Heart left ventricle (tissue), 16 donors: ENCODE results near the gene SETDB2. TPM values are rescaled to one million over a fixed set of nuclear protein-coding genes. Genes with fewer than 3 reads are reported as not detected.

Source experiments
- ATAC-seq, 4 donors: fragments of 200-7000 bp; cut with Tn5 transposase; one replicate each; pipeline ENCODE4 v1.9.1; 2020 to 2022; ENCODE audit warnings: moderate library complexity in 4 of 4, mild to moderate bottlenecking in 3 of 4, moderate number of reproducible peaks in 1 of 4
- DNase-seq, 5 donors: peaks; one replicate each; pipeline ENCODE4 v3.0.0-alpha.2; 2020
- H3K27ac ChIP-seq, 12 donors: fragments of 200-600 bp; sonication (generic) in 4 of 12; one replicate each; pipeline versions ENCODE4 v1.5.0 to v1.8.0; 2016 to 2022; ENCODE audit warnings: mild to moderate bottlenecking in 2 of 12
- H3K27me3 ChIP-seq, 9 donors: fragments of 200-600 bp; sonication (generic) in 2 of 9; one replicate each; pipeline versions ENCODE4 v1.5.1 to v1.8.0; 2016 to 2022; ENCODE audit warnings: mild to moderate bottlenecking in 3 of 9
- H3K36me3 ChIP-seq, 9 donors: fragments of 200-600 bp; sonication (generic) in 2 of 9; one replicate each; pipeline versions ENCODE4 v1.5.0 to v1.8.0; 2018 to 2022; ENCODE audit warnings: mild to moderate bottlenecking in 2 of 9
- H3K4me1 ChIP-seq, 12 donors: fragments of 200-600 bp; sonication (generic) in 4 of 12; one replicate each; pipeline versions ENCODE4 v1.5.0 to v1.8.0; 2016 to 2022; ENCODE audit warnings: mild to moderate bottlenecking in 3 of 12
- H3K4me3 ChIP-seq, 12 donors: fragments of 200-600 bp; sonication (generic) in 4 of 12; one replicate each; pipeline versions ENCODE4 v1.5.0 to v1.8.0; 2017 to 2022; ENCODE audit warnings: mild to moderate bottlenecking in 9 of 12, moderate library complexity in 4 of 12
- H3K9me3 ChIP-seq, 12 donors: fragments of 200-600 bp; sonication (generic) in 4 of 12; one replicate each; pipeline versions ENCODE4 v1.5.0 to v1.8.0; 2016 to 2022; ENCODE audit warnings: mild to moderate bottlenecking in 1 of 12
- CTCF ChIP-seq, 12 donors: fragments of 200-600 bp; sonication (generic) in 4 of 12; IDR thresholded peaks; one replicate each; pipeline versions ENCODE4 v1.5.0 to v1.8.0; 2018 to 2022; ENCODE audit warnings: antibody characterized with exemption in 12 of 12, mild to moderate bottlenecking in 5 of 12
- POLR2A ChIP-seq, 2 donors: fragments of 450-650 bp; IDR thresholded peaks; one replicate each; pipeline ENCODE4 v1.6.1; 2017; ENCODE audit warnings: antibody characterized with exemption in 2 of 2, mild to moderate bottlenecking in 2 of 2, moderate library complexity in 2 of 2
- WGBS, 4 donors: extraction: QIAGEN DNeasy Blood & Tissue Kit in 2 of 4; methylation state at CpG; one replicate each; pipeline versions ENCODE4 v1.1.5 to v1.1.7; 2013 to 2018; 5-methylcytosine and 5-hydroxymethylcytosine counted together
- intact Hi-C, 10 donors: fragments of 100-400 bp; cut with DNase I; formaldehyde crosslinking; loops; one replicate each; pipeline versions ENCODE4 v1.11.1 to v1.14.2; 2022
- polyA plus RNA-seq, 2 donors: library from polyadenylated mRNA; stranded (reverse); fragments of 200-250 nt; gene quantifications; one replicate each; pipeline ENCODE4 v1.2.3, GENCODE V29; 2013
- total RNA-seq, 9 donors: library from RNA; depleted of rRNA in 2 of 9; stranded (reverse); fragments of >200 nt in 2 of 9; fragmentation: NEBNext Ultra II Directional in 3 of 9; extraction: Animal tissue kit (Norgen Biotek cat#: 25700) in 3 of 9; gene quantifications; one replicate each; pipeline versions ENCODE4 v1.1.0 to v1.2.4, GENCODE V29; 2016 to 2023
- donor health status: ischemic (EF 13 %, LVEDD 7.1; RV severe dilation, severe dysfunction).
- donor health status: healthy with polysubstance abuse.
- donor health status: DM: no; HTN: yes; CAD: no.
- donor health status: DM: no; HTN: no; CAD: no.
- donor health status: ischemic (EF 25% LVEDD 6.9; RV normal size, moderate dysfunction).
- donor health status: ischemic (EF 25% LVEDD 5.7; RV mildly dilated, moderate dysfunction).
- donor health status: healthy.
- donor health status: DM: yes; HTN: yes; CAD: no.
- donor health status: ischemic (EF 35%, LVEDD 5.7; RV mildly dilated, moderate dysfunction).
- donor health status: nonischemic (EF 11% LVEDD 7.7; RV severe dilation, severe dysfunction).
- donor health status: DM: yes; HTN: yes; CAD: no.
- donor health status: PGD.
- donor health status: ischemic (EF 29% LVEDD 5.4; RV normal size, mild dysfunction).
- donor health status: nonischemic (EF 23%, LVEDD 6.1; RV moderate dilation, normal function).

SETDB2 gene
- total and polyA plus RNA-seq, 11 donors, result 3.7 to 19.8 (median 12.9) TPM

- ATAC-seq (no peak), DNase-seq (no peak)
- no peak for TF ChIP-seq POLR2A (IDR thresholded peaks at IDR 0.05)
- TF ChIP-seq CTCF (IDR thresholded peaks at IDR 0.05), result no peak
- Histone ChIP-seq H3K4me1 (peaks cover 0 to 52% (median 9%) of the 10 kb centered on the region in 12 donors), H3K9me3 (no peaks in the 10 kb centered on the region), H3K27ac (peak overlapping the region in 1 of 12 donors; percentile 96), H3K4me3 (no peak overlapping the region), H3K27me3 (no peaks in the 10 kb centered on the region), H3K36me3 (peaks cover 0 to 16% (median 0%) of the 10 kb centered on the region in 9 donors)
- WGBS, 4 donors, result 82 to 86% (median 84%) methylated on average over 4 of the region's 4 CpGs
- intact Hi-C loops, result loop anchor here in 7 of 10 donors (5.0 to 10.0 kb wide), 7 partner anchors 47 to 196 kb away; partner anchors contain the start of genes CAB39L (in 2 of the 7), RCBTB1 (in 2 of the 7) and SETDB2 (in 2 of the 7)
Measured at GRCh38 chr13:49498206-49498605, 54.1 kb downstream of the SETDB2 start.

- intact Hi-C loops, result loop anchor here in 7 of 10 donors (5.0 to 10.0 kb wide), 7 partner anchors 45 to 198 kb away; partner anchors contain the start of genes CAB39L (in 2 of the 7), RCBTB1 (in 2 of the 7) and SETDB2 (in 2 of the 7)
- no peaks in the 10 kb centered on the region for H3K27me3 ChIP-seq
- peaks cover 0 to 24% (median 0%) of the 10 kb centered on the region in 9 donors for H3K36me3 ChIP-seq
- DNase-seq (no peak), ATAC-seq (no peak)
- peaks cover 0 to 46% (median 2%) of the 10 kb centered on the region in 12 donors for H3K4me1 ChIP-seq
- TF ChIP-seq POLR2A (IDR thresholded peaks at IDR 0.05), result no peak
- TF ChIP-seq CTCF (IDR thresholded peaks at IDR 0.05), result no peak
- H3K9me3 ChIP-seq, result no peaks in the 10 kb centered on the region
- H3K4me3 ChIP-seq, result no peak overlapping the region
- peak overlapping the region in 1 of 12 donors; percentile 10 for H3K27ac ChIP-seq
- 79 to 85% (median 83%) methylated on average over 6 of the region's 6 CpGs for WGBS, 4 donors
Measured at GRCh38 chr13:49499889-49500660, 56.0 kb downstream of the SETDB2 start.

GRCh38 chr13:49502954-49503353 lies 58.9 kb downstream of the SETDB2 start:
- peaks cover 0 to 32% (median 0%) of the 10 kb centered on the region in 12 donors for H3K4me1 ChIP-seq
- WGBS, 4 donors, result 38 to 56% (median 43%) methylated on average over 9 of the region's 9 CpGs
- H3K27ac ChIP-seq, result peak overlapping the region in 3 of 12 donors; percentile 7 to 37 (median 11)
- DNase-seq (peak in 2 of 5 donors; percentile 21 to 36), ATAC-seq (peak in 3 of 4 donors; percentile 26 to 53 (median 53))
- H3K36me3 ChIP-seq, result peaks cover 0 to 36% (median 9%) of the 10 kb centered on the region in 9 donors
- TF ChIP-seq CTCF (IDR thresholded peaks at IDR 0.05) (no peak), POLR2A (IDR thresholded peaks at IDR 0.05) (no peak)
- no peaks in the 10 kb centered on the region for H3K27me3 ChIP-seq
- intact Hi-C loops, result no loop called here
- H3K9me3 ChIP-seq, result no peaks in the 10 kb centered on the region
- H3K4me3 ChIP-seq, result no peak overlapping the region

GRCh38 chr13:49503951-49504350 lies 59.9 kb downstream of the SETDB2 start:
- Histone ChIP-seq H3K36me3 (peaks cover 0 to 39% (median 9%) of the 10 kb centered on the region in 9 donors), H3K27me3 (no peaks in the 10 kb centered on the region), H3K4me3 (no peak overlapping the region), H3K4me1 (peaks cover 0 to 29% (median 0%) of the 10 kb centered on the region in 12 donors), H3K27ac (no peak overlapping the region), H3K9me3 (no peaks in the 10 kb centered on the region)
- 93 to 99% (median 96%) methylated on average over 3 of the region's 3 CpGs for WGBS, 4 donors
- ATAC-seq, result no peak
- intact Hi-C loops, result no loop called here
- no peak for DNase-seq
- TF ChIP-seq CTCF (IDR thresholded peaks at IDR 0.05) (no peak), POLR2A (IDR thresholded peaks at IDR 0.05) (no peak)
